ENCODE measurements around the gene SH3TC1.

- TF ChIP-seq EZH2 (IDR thresholded peaks at IDR 0.05; ENCODE audit: low read depth, low read length, severe bottlenecking) (no peak), CHD7 (IDR thresholded peaks at IDR 0.05; ENCODE audit: insufficient replicate concordance, low read length) (no peak), CTCF (IDR thresholded peaks at IDR 0.05; ENCODE audit: control extremely low read depth in 1 of 3, insufficient read depth in 1 of 3, low read depth in 1 of 3, low read length in 3 of 3) (no peak), CBX5 (IDR thresholded peaks at IDR 0.05; ENCODE audit: low read depth, low read length) (no peak)
Observed at GRCh38 chr4:8274765-8275547, 75.9 kb downstream of the SH3TC1 start.
